Measurements from ENCODE around the gene ADGRV1. TPM values are rescaled to one million over a fixed set of nuclear protein-coding genes. Genes with fewer than 3 reads are reported as not detected.

The ADGRV1 gene
- total and polyA plus RNA-seq, 2 donors (not counting 3 experiments of a cell fraction or from before 2014, with no cell fraction given): 0.11 to 0.55 TPM

GRCh38 chr5:91076138-91076537, 517.5 kb downstream of the ADGRV1 start:
- Histone ChIP-seq H3K27ac (ENCODE audit: insufficient read depth, low read depth, low read length) (no peak overlapping the region), H3K4me2 (ENCODE audit: insufficient read depth, low read length) (no peak overlapping the region), H3K9me3 (replicated peaks; ENCODE audit: control insufficient read depth, insufficient read depth, low read length) (no peaks in the 10 kb centered on the region), H3K27me3 (ENCODE audit: control insufficient read depth in 2 of 2, insufficient read depth in 2 of 2, low read length in 2 of 2) (peaks cover 0 to 1% of the 10 kb centered on the region in 2 experiments), H3K36me3 (ENCODE audit: control insufficient read depth in 2 of 2, extremely low read depth in 1 of 2, insufficient read depth in 2 of 2, low read length in 2 of 2) (no peaks in the 10 kb centered on the region), H3K9ac (replicated peaks; ENCODE audit: extremely low read depth, insufficient read depth, low read length) (no peak overlapping the region), H3K79me2 (ENCODE audit: control insufficient read depth, insufficient read depth, low read length) (no peaks in the 10 kb centered on the region), H4K20me1 (replicated peaks; ENCODE audit: control insufficient read depth, extremely low read depth, insufficient read depth, low read length) (no peaks in the 10 kb centered on the region), H3K4me3 (replicated peaks in 1 of 3; ENCODE audit: insufficient read depth in 1 of 3, low read depth in 1 of 3, low read length in 3 of 3) (no peak overlapping the region), H2AFZ (ENCODE audit: low read depth, low read length) (no peak overlapping the region), H3K4me1 (ENCODE audit: control insufficient read depth, extremely low read depth, insufficient read depth, low read length) (no peaks in the 10 kb centered on the region), H3K9me1 (replicated peaks; ENCODE audit: control insufficient read depth, extremely low read depth, insufficient read depth, low read length) (no peaks in the 10 kb centered on the region)
- dilution Hi-C loops (cut with MboI; ENCODE audit: extremely low pct_ligation_motif_present, low sequenced_read_pairs): no loop called here
- POLR2A ChIA-PET: no interaction called here
- intact Hi-C loops (cut with micrococcal nuclease): no loop called here
- CTCF ChIA-PET: interaction anchor here (0.7 to 1.0 kb wide), 2 partner anchors 13 to 343 kb away, joined by 3 read pairs; no protein-coding TSS in a partner anchor
- BruUV-seq (replicated peaks): no TSS peak
- DNase-seq (ENCODE audit: low read depth, low spot score) (no peak), FAIRE-seq (no peak)
- no peak for TF ChIP-seq MAX (IDR thresholded peaks at IDR 0.05; ENCODE audit: insufficient read depth, insufficient read length)
- TF ChIP-seq POLR2A (IDR thresholded peaks at IDR 0.05; ENCODE audit: low read depth, low read length): no peak
- no peak for TF ChIP-seq JUN (IDR thresholded peaks at IDR 0.05; ENCODE audit: borderline replicate concordance, insufficient read depth, insufficient read length, low read depth)
- TF ChIP-seq EZH2 (IDR thresholded peaks at IDR 0.05; ENCODE audit: borderline replicate concordance, low read depth, low read length, severe bottlenecking): no peak
- no peak for TF ChIP-seq FOS (IDR thresholded peaks at IDR 0.05; ENCODE audit: borderline replicate concordance, insufficient read depth, low read length)
- TF ChIP-seq MYC (IDR thresholded peaks at IDR 0.05; ENCODE audit: low read depth, low read length): no peak
- TF ChIP-seq POLR2AphosphoS5 (IDR thresholded peaks at IDR 0.05; ENCODE audit: insufficient read depth, low read depth, low read length): no peak
- no peak for TF ChIP-seq CTCF (IDR thresholded peaks at IDR 0.05; ENCODE audit: extremely low read depth in 1 of 2, insufficient read depth in 1 of 2, low read depth in 1 of 2, low read length in 2 of 2)
